ENCODE results near the gene MSANTD2. TPM values are rescaled to one million over a fixed set of nuclear protein-coding genes. Genes with fewer than 3 reads are reported as not detected.

MSANTD2 gene
- total and polyA plus RNA-seq, 9 of the 15 experiments (the other 6 are each of a cell fraction or from before 2014, with no cell fraction given), result 1.3 to 9.9 (median 5.3) TPM

DNA sequence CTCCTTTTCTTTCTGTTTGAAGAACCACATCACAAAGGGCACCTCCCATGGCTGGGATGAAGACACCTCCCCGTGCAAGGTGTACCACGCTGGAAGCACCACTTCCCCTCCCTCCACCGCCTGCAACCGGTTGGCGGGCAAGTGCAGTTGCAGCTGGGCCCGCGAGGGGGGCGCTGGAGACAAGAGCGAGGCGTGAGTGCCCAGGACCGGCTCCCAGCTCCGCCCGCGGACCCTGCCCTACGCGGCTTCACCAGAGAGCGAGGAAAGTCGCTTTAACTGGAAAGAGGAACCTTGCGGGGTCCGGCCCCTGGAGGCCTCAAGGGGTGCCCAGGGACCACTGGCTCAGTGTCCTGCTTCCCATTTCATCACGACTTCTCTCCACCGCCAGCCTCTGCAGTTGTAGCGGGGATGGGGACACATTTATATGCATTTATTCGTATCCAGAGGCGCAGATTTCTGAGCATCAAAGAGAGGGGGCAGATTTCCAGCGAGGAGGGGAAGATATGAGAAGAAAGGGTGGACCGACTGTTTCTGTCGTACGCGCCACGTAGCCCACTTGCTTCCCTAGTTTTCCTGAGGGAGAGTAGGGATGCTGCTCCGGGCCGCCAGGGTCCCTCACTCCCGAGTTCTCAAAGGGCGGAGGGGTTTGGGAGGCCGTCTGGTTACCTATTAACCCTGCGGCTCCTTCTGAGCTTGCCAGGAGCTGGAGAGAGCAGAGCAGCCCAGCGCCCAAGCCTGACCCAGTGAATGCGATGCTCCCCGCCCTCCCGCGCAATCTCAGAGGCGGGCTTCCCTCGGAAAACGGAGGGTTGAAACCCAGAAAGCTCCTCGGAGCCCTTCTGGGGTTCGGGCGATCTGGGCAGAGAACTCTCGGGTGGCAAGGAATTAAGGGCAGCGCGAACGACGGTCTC lies 41.6 kb downstream of the MSANTD2 start (continued):
- TF ChIP-seq MCM7 (IDR thresholded peaks at IDR 0.05) (no peak), ZNF3 (CRISPR knock-in tag; IDR thresholded peaks at IDR 0.05) (no peak), MBD2 (IDR thresholded peaks at IDR 0.05; ENCODE audit: borderline replicate concordance, low read depth) (no peak), CXXC5 (CRISPR knock-in tag; IDR thresholded peaks at IDR 0.05) (0 out of 2 replicates have a peak, but pooled peaks have one; percentile 27), ZNF699 (CRISPR knock-in tag; IDR thresholded peaks at IDR 0.05; ENCODE audit: insufficient replicate concordance) (no peak), SETDB1 (IDR thresholded peaks at IDR 0.05; ENCODE audit: low read length) (no peak), COPS2 (conservative IDR thresholded peaks at IDR 0.05) (no peak), EP400 (IDR thresholded peaks at IDR 0.05) (no peak), ZNF232 (CRISPR knock-in tag; IDR thresholded peaks at IDR 0.05) (no peak), RB1 (IDR thresholded peaks at IDR 0.05; ENCODE audit: low read depth) (peak; percentile 61; the same call in 1 of the 2 replicates), CTBP1 (IDR thresholded peaks at IDR 0.05; ENCODE audit: borderline replicate concordance) (peak; percentile 42; the same call in 1 of the 2 replicates), SPI1 (IDR thresholded peaks at IDR 0.05; ENCODE audit: borderline replicate concordance, low read depth, low read length) (peak; percentile 84)
- TF ChIP-seq, protein P1, sequence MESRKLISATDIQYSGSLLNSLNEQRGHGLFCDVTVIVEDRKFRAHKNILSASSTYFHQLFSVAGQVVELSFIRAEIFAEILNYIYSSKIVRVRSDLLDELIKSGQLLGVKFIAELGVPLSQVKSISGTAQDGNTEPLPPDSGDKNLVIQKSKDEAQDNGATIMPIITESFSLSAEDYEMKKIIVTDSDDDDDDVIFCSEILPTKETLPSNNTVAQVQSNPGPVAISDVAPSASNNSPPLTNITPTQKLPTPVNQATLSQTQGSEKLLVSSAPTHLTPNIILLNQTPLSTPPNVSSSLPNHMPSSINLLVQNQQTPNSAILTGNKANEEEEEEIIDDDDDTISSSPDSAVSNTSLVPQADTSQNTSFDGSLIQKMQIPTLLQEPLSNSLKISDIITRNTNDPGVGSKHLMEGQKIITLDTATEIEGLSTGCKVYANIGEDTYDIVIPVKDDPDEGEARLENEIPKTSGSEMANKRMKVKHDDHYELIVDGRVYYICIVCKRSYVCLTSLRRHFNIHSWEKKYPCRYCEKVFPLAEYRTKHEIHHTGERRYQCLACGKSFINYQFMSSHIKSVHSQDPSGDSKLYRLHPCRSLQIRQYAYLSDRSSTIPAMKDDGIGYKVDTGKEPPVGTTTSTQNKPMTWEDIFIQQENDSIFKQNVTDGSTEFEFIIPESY (CRISPR knock-in tag; IDR thresholded peaks at IDR 0.05), result peak; percentile 94
- TF ChIP-seq, protein P2, sequence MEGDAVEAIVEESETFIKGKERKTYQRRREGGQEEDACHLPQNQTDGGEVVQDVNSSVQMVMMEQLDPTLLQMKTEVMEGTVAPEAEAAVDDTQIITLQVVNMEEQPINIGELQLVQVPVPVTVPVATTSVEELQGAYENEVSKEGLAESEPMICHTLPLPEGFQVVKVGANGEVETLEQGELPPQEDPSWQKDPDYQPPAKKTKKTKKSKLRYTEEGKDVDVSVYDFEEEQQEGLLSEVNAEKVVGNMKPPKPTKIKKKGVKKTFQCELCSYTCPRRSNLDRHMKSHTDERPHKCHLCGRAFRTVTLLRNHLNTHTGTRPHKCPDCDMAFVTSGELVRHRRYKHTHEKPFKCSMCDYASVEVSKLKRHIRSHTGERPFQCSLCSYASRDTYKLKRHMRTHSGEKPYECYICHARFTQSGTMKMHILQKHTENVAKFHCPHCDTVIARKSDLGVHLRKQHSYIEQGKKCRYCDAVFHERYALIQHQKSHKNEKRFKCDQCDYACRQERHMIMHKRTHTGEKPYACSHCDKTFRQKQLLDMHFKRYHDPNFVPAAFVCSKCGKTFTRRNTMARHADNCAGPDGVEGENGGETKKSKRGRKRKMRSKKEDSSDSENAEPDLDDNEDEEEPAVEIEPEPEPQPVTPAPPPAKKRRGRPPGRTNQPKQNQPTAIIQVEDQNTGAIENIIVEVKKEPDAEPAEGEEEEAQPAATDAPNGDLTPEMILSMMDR (IDR thresholded peaks at IDR 0.05 in 2 of 3, conservative IDR thresholded peaks at IDR 0.05 in 1 of 3; ENCODE audit: insufficient read depth in 2 of 3, low read depth in 1 of 3, low read length in 3 of 3), result peak; percentile 60 to 73 (median 64)
- TF ChIP-seq, protein P3, sequence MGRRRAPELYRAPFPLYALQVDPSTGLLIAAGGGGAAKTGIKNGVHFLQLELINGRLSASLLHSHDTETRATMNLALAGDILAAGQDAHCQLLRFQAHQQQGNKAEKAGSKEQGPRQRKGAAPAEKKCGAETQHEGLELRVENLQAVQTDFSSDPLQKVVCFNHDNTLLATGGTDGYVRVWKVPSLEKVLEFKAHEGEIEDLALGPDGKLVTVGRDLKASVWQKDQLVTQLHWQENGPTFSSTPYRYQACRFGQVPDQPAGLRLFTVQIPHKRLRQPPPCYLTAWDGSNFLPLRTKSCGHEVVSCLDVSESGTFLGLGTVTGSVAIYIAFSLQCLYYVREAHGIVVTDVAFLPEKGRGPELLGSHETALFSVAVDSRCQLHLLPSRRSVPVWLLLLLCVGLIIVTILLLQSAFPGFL (CRISPR knock-in tag; IDR thresholded peaks at IDR 0.05), result no peak
